HepG2 (cell line): ENCODE results near the gene TP53I3. TPM values are rescaled to one million over a fixed set of nuclear protein-coding genes. Genes with fewer than 3 reads are reported as not detected.
A peak's percentile ranks its signal among the peaks of the same experiment; 100 is the strongest.

Experiments used
- AGO2 ChIP-seq: fragments of 200-400 bp; formaldehyde crosslinking; optimal IDR thresholded peaks from 2 replicates; pipeline ENCODE3; 2017; ENCODE audit warnings: mild to moderate bottlenecking, low read depth, low read length, moderate library complexity
- CBX5 ChIP-seq: sonication (generic); formaldehyde crosslinking; IDR thresholded peaks from 2 replicates; pipeline ENCODE4 v1.4.0; 2020; ENCODE audit warnings: missing genetic modification reagents, borderline replicate concordance
- CHD4 ChIP-seq: fragments of 200-600 bp; sonication (generic); IDR thresholded peaks from 2 replicates; pipeline ENCODE4 v1.7.0; 2017; ENCODE audit warnings: mild to moderate bottlenecking, low read length, borderline replicate concordance
- FLYWCH1 ChIP-seq: sonication (generic); formaldehyde crosslinking; IDR thresholded peaks from 2 replicates; pipeline ENCODE4 v1.8.1; 2023; ENCODE audit warnings: mild to moderate bottlenecking, missing genetic modification reagents
- HES4 ChIP-seq: sonication (generic); formaldehyde crosslinking; IDR thresholded peaks from 2 replicates; pipeline ENCODE4 v1.9.0; 2021; ENCODE audit warnings: mild to moderate bottlenecking, missing genetic modification reagents, borderline replicate concordance
- HNF4A ChIP-seq: sonication (generic); formaldehyde crosslinking; IDR thresholded peaks from 2 replicates; pipeline ENCODE4 v1.4.0; 2020; ENCODE audit warnings: missing genetic modification reagents
- HNF4G ChIP-seq, 2 experiments: sonication (generic) in 1 of 2; formaldehyde crosslinking in 1 of 2; IDR thresholded peaks; 2 replicates each; pipeline versions ENCODE4 v1.4.0 to v1.6.1; 2011 to 2020; ENCODE audit warnings: borderline replicate concordance in 2 of 2, low read depth in 2 of 2, mild to moderate bottlenecking in 2 of 2, low read length in 1 of 2, missing genetic modification reagents in 1 of 2, moderate library complexity in 1 of 2
- HNRNPUL1 ChIP-seq: fragments of 200-400 bp; formaldehyde crosslinking; IDR thresholded peaks from 2 replicates; pipeline ENCODE4 v1.6.1; 2017; ENCODE audit warnings: low read depth, mild to moderate bottlenecking, low read length, moderate library complexity
- MEF2D ChIP-seq: sonication (generic); formaldehyde crosslinking; IDR thresholded peaks from 2 replicates; pipeline ENCODE4 v1.5.1; 2020; ENCODE audit warnings: mild to moderate bottlenecking, missing genetic modification reagents
- MIXL1 ChIP-seq: IDR thresholded peaks from 2 replicates; pipeline ENCODE4 v1.6.1; 2016
- MTF2 ChIP-seq: sonication (generic); formaldehyde crosslinking; IDR thresholded peaks from 2 replicates; pipeline ENCODE4 v1.5.0; 2020; ENCODE audit warnings: missing genetic modification reagents, borderline replicate concordance
- SMAD9 ChIP-seq: sonication (generic); formaldehyde crosslinking; IDR thresholded peaks from 2 replicates; pipeline ENCODE4 v1.5.1; 2020; ENCODE audit warnings: mild to moderate bottlenecking, missing genetic modification reagents
- ZFP41 ChIP-seq: sonication (generic); formaldehyde crosslinking; IDR thresholded peaks from 2 replicates; pipeline ENCODE4 v1.4.0; 2020; ENCODE audit warnings: mild to moderate bottlenecking, missing genetic modification reagents, borderline replicate concordance
- ZNF230 ChIP-seq: sonication (generic); formaldehyde crosslinking; IDR thresholded peaks from 2 replicates; pipeline ENCODE4 v1.4.0; 2020; ENCODE audit warnings: mild to moderate bottlenecking, missing genetic modification reagents
- ZNF282 ChIP-seq: fragments of 450-650 bp; IDR thresholded peaks from 2 replicates; pipeline ENCODE4 v1.6.1; 2018; ENCODE audit not compliant: partially characterized antibody
- ZNF709 ChIP-seq: sonication (generic); formaldehyde crosslinking; IDR thresholded peaks from 2 replicates; pipeline ENCODE4 v1.5.0; 2020; ENCODE audit warnings: mild to moderate bottlenecking, missing genetic modification reagents
- ZNF775 ChIP-seq: sonication (generic); formaldehyde crosslinking; IDR thresholded peaks from 2 replicates; pipeline ENCODE4 v1.4.0; 2020; ENCODE audit warnings: missing genetic modification reagents, mild to moderate bottlenecking, moderate library complexity, borderline replicate concordance
- polyA plus RNA-seq, 8 experiments: library from polyadenylated mRNA; depleted of rRNA in 3 of 8; stranded (reverse) in 7 of 8; unstranded in 1 of 8; fragments of >200 nt; fragmentation: Illumina TruSeq in 4 of 8; extraction: Trizol in 4 of 8; gene quantifications; 2 replicates each; pipeline versions ENCODE4 v1.2.1 to v1.2.3, GENCODE V29; 2011 to 2016; ENCODE audit warnings: low read depth in 4 of 8, missing spikeins in 1 of 8, mixed read lengths in 1 of 8; ENCODE audit not compliant: insufficient read depth in 1 of 8
- total RNA-seq, 5 experiments: library from RNA; depleted of rRNA; stranded (reverse); fragments of >200 nt; fragmentation: Illumina TruSeq; extraction: Trizol; gene quantifications; 2 replicates each; pipeline ENCODE4 v1.2.3, GENCODE V29; 2016; ENCODE audit warnings: low read depth in 1 of 5
- TF ChIP-seq, protein P1 (sequence below): IDR thresholded peaks from 2 replicates; pipeline ENCODE4 v1.6.1; 2016; ENCODE audit warnings: low read depth, control low read depth
- TF ChIP-seq, protein P2 (sequence below): sonication (generic); formaldehyde crosslinking; IDR thresholded peaks from 2 replicates; pipeline ENCODE4 v1.8.1; 2023; ENCODE audit warnings: mild to moderate bottlenecking, missing genetic modification reagents, borderline replicate concordance
- TF ChIP-seq, protein P3 (sequence below): sonication (generic); formaldehyde crosslinking; IDR thresholded peaks from 2 replicates; pipeline ENCODE4 v1.5.1; 2020; ENCODE audit warnings: mild to moderate bottlenecking, missing genetic modification reagents
- TF ChIP-seq, protein P4 (sequence below): sonication (generic); formaldehyde crosslinking; IDR thresholded peaks from 2 replicates; pipeline ENCODE4 v1.5.1; 2020; ENCODE audit warnings: mild to moderate bottlenecking, missing genetic modification reagents, borderline replicate concordance

Gene TP53I3
- total and polyA plus RNA-seq, 2 of the 13 experiments (the other 11 are each of a cell fraction or from before 2014, with no cell fraction given): 25.0 to 44.1 TPM

DNA sequence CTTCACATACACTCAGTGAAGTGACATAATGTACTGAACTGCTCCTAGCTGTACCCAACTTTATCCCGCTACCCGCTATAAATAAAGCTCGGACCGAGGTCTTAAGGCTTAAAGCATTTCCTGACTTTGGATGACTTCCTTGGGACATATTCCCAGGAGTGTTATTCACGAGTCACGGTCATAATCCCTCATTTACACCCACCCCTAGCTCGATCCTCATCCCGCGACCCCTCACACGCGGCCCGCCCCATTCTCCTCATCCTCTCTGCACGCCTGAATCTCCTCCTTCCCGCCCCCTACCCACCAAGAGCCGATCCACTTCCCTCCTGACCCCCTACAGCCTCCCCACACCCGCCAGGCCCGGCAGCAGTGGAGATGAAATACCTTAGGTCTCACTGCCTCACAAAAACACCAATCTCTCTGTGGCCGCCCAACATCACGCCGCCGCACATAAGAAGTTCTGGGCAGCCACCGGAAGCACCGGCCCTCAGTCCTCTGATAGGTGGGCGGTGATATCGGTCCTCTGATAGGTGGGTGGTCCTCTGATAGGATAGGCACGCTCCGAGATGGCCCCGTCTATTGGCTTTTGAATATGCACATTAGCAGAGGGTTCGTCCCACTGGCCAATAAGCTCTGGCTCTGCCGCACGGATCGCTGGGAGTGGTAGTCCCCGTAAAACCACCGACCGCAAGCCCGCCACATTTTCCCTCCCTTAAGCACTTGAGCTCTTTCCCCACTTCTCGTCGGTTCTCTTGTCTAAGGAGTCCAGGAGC is 37.5 kb downstream of the TP53I3 start, which contains the start of gene WDCP (continued):
- TF ChIP-seq, protein P1, sequence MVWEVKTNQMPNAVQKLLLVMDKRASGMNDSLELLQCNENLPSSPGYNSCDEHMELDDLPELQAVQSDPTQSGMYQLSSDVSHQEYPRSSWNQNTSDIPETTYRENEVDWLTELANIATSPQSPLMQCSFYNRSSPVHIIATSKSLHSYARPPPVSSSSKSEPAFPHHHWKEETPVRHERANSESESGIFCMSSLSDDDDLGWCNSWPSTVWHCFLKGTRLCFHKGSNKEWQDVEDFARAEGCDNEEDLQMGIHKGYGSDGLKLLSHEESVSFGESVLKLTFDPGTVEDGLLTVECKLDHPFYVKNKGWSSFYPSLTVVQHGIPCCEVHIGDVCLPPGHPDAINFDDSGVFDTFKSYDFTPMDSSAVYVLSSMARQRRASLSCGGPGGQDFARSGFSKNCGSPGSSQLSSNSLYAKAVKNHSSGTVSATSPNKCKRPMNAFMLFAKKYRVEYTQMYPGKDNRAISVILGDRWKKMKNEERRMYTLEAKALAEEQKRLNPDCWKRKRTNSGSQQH (CRISPR knock-in tag): peak; percentile 60
- TF ChIP-seq MEF2D (CRISPR knock-in tag): no peak
- TF ChIP-seq HNF4G (IDR thresholded peaks at IDR 0.05; ENCODE audit: borderline replicate concordance, low read depth, low read length): no peak
- no peak for TF ChIP-seq HNF4G (CRISPR knock-in tag; IDR thresholded peaks at IDR 0.05; ENCODE audit: borderline replicate concordance, low read depth)
- TF ChIP-seq HNF4A: no peak
- TF ChIP-seq, protein P2, sequence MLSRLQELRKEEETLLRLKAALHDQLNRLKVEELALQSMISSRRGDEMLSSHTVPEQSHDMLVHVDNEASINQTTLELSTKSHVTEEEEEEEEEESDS (CRISPR knock-in tag): no peak
- TF ChIP-seq FLYWCH1 (CRISPR knock-in tag): no peak
- TF ChIP-seq ZNF230 (CRISPR knock-in tag): 0 out of 2 replicates have a peak, but pooled peaks have one; percentile 34
- TF ChIP-seq ZNF282: no peak
- TF ChIP-seq CHD4: no peak
- no peak for TF ChIP-seq MTF2
- TF ChIP-seq, protein P3, sequence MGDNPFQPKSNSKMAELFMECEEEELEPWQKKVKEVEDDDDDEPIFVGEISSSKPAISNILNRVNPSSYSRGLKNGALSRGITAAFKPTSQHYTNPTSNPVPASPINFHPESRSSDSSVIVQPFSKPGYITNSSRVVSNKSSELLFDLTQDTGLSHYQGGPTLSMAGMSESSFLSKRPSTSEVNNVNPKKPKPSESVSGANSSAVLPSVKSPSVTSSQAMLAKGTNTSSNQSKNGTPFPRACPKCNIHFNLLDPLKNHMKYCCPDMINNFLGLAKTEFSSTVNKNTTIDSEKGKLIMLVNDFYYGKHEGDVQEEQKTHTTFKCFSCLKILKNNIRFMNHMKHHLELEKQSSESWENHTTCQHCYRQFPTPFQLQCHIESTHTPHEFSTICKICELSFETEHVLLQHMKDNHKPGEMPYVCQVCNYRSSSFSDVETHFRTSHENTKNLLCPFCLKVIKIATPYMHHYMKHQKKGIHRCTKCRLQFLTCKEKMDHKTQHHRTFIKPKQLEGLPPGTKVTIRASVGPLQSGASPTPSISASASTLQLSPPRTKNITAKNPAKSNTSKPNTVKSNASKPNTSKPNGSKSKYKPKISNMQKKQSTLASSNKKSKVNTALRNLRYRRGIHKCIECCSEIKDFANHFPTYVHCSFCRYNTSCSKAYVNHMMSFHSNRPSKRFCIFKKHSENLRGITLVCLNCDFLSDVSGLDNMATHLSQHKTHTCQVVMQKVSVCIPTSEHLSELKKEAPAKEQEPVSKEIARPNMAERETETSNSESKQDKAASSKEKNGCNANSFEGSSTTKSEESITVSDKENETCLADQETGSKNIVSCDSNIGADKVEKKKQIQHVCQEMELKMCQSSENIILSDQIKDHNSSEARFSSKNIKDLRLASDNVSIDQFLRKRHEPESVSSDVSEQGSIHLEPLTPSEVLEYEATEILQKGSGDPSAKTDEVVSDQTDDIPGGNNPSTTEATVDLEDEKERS: no peak
- TF ChIP-seq CBX5: no peak
- peak; percentile 72 for TF ChIP-seq ZNF709
- TF ChIP-seq HNRNPUL1: no peak
- TF ChIP-seq SMAD9 (CRISPR knock-in tag): no peak
- TF ChIP-seq HES4 (CRISPR knock-in tag): peak; percentile 60; the same call in 1 of the 2 replicates
- no peak for TF ChIP-seq ZFP41 (CRISPR knock-in tag)
- TF ChIP-seq MIXL1: no peak
- TF ChIP-seq, protein P4, sequence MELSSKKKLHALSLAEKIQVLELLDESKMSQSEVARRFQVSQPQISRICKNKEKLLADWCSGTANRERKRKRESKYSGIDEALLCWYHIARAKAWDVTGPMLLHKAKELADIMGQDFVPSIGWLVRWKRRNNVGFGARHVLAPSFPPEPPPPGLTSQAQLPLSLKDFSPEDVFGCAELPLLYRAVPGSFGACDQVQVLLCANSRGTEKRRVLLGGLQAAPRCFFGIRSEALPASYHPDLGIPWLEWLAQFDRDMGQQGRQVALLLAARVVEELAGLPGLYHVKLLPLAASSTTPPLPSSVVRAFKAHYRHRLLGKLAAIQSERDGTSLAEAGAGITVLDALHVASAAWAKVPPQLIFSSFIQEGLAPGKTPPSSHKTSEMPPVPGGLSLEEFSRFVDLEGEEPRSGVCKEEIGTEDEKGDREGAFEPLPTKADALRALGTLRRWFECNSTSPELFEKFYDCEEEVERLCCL (CRISPR knock-in tag): no peak
- no peak for TF ChIP-seq ZNF775 (CRISPR knock-in tag)
- no peak for TF ChIP-seq AGO2
